Cerebellar nuclear complex (tissue), 1 donor: ENCODE data around the gene HDGF.
A peak's percentile ranks its signal among the peaks of the same experiment; 100 is the strongest.

Experiments
- DNase-seq, 2 experiments: peaks; one replicate each; lab custom pipeline; 2025; lab: John Stamatoyannopoulos, UW

The HDGF gene

DNA sequence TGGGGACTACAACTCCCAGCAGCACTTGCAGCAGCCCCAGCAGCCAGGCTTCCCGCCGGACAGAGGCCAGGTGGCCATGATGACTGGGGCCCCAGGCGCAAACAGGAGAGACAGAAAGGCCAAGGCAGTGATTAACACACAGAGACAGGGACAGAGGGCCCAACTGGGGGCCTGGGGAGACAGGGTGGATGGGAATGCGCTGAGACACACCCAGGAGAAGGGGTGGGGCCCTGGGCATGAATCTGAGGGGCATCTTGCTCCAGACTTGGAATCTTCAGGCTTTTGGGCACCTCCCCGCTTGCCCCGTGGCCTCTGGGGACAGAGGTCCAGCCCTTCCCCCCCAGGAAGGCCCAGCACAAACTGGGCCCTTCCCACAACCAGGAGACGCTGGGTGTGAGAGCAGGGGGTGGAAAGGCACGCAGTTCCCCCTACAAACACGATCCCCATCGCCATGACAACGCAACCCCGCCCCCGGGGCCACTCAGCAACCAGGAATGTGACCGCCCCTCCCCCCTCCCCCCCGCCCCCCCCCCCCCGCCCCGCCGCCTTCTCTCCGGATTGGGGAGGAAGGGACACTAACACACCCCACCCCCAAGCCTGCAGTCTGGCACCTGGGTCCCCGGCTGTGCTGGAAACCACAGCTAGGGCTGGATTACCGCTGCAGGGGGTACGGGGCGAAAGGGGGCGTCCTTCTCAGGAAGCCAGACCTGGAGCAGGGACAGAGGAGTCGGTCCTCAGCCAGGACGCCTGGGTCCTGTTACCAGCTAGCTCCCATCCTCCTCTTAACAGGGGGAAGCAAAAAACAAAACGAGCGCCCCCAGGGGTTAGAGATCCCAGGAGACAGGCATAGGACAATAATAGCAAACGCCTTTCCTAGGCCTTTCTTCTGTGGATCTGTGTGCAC lies 4.5 kb downstream of the HDGF start:
- peak in 1 of 2 experiments; percentile 46 for DNase-seq

DNA sequence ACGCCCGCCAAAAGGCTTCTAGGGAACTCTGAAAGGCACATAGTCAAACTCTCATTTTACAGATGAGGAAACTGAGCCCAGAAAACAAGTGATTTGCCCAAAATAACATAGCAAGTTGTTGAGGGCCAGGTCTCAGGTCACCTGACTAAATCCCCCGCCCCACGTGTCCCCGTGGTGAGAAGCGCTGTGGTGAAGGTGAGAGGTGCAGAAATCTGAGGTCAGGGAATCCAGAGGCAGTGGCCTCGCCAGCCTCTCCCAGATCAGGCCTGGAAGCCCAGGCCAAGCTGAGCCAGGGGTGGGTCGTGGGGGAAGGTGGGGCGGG lies 5.1 kb downstream of the HDGF start:
- DNase-seq, result no peak

DNA sequence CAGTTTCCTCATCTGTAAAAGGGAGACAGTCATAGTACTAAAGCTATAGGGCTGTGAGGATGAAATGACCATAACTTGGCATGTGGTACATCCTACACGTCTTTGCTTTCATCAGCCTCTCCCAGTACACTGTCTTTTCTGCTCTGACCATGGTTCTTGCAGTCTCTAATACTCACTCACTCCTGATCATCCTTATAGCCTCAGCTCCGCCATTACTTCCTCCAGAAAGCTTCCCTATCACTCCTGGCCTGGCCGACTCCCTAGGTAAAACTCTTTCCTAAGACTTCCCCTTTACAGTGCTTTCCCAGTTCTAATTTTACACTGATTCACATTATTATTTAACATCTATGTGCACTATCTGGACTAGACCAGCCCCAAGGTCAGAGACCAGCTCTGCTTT lies 5.6 kb downstream of the HDGF start:
- no peak for DNase-seq

DNA sequence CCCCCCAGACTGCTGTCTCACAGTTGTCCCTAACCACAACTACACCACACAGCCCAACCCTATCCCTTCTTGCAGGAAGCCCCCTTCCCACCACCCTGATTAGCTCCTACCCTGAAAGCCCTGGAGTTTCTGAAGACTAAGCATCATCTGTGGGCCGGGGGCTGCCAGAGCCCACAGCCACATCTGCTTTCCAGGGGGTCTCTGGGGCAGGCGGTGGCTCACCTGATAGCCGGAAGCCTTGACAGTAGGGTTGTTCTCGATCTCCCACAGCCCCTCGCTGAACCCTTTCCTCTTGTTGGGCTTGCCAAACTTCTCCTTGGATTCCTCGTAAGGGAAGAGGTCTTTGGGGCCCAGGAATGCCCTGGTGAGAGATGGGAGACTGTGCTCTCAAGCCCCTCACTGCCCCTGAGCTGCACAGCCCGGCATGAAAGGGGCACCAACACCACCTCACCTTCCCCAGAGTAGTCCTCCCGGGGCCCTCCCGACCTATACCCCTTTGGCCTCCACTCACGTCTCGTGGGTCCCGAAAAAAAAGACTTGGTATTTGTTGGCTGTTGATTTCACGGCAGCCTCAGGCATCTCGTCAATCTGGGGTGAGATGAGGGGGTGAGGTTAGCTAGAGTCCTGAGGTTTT lies 6.6 kb downstream of the HDGF start:
- no peak for DNase-seq

DNA sequence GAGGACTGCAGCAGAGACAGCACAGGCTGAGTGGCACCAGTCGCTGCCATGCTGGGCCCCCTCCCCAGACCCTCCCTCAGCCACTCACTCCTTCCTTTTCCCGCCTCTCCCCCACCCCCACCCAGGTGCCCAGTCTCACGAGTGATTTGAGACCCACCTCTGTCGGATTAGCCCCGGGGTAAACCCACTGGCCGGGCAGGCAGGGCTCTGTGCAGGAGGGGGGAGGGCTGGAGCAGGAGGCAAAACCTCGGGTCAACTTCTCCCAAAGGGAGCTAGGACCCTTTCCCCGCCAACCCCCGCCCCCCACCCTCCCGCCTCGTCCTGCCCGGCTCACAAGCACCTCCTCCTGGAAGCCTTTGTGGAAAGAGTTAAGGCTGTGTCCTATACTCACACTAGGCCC lies 7.1 kb downstream of the HDGF start:
- no peak for DNase-seq

DNA sequence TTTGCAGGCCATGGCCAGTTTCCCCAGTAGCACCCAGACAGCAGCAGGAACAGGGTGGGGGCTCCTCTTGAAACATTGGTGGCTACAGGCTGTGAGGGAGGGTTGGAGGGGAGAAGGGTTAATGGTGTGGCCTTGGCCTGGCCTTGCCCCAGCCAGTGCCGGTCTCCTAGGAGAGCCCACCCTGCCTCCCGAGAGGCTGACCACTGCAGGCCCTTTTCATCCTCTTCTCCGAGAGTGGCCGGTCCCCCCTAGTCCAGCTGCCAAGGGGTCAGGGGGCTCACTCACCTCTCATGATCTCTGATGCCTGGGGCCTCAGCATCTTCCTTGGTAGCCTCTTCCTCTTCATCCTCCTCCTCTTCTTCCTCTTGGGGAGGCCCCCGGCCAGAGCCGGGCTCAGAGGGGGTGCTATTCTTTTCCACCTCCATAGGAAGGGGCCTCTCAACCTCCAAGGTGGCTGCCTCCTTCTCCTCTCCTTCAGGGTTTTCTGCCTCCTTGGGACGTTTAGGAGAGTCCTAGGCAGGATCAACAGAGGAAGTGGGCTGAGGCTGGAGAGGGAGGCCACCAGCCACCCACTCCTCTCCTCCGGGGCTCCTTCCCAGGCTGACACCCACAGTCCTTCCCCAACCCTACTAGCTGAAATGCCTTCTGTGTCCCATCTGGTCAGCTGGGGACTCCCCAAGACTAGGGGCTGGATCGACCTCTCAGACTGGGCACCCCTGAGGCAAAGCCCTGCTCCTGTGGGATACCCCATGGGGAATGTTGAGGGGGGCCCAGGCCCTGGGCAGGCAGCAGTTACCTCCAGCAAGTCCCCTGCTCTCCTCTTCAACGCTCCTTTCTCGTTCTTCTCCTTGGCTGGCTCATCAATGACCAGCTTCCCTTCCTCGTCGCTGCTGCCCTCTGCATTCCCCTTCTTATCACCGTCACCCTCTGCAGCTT lies 7.8 kb downstream of the HDGF start:
- no peak for DNase-seq

DNA sequence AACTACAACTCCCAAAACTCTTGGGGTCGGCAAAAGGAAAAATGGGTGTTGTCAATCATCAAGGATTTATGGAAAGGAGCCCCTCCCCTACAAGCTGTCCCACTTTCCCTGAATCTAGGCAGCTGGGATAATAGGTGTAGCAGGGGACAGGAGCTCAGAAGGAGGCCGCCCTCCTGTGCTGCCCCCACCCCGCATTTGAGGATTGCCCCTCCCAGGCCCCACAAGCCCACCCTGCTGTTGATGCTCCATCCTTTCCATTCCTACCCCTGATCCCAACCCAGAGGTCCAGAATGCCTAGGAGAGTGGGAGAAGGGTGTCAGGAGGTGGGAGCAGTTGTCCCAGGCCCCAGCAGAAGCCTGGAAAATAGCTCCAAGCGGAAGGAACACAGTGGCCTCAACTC lies 8.7 kb downstream of the HDGF start:
- DNase-seq, result no peak

DNA sequence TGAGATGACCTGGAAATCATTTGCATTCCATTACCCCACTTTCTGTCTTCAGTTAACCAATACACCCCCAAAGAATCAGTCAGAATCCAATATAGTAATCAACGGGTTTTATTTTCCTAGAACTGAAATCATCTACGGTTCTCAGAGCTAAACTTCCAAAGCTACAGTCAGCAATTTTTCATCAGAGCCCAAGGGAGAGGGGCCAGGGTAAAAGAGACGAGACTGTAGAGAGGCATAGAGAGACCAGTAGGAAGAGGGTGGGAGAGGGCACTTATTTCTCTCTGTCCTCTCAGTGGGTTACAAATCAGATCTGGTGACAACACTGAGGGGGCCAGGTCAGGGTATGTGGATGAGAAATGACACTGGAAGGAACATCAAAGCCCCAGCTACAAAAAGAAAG lies 9.5 kb downstream of the HDGF start:
- DNase-seq, result no peak

DNA sequence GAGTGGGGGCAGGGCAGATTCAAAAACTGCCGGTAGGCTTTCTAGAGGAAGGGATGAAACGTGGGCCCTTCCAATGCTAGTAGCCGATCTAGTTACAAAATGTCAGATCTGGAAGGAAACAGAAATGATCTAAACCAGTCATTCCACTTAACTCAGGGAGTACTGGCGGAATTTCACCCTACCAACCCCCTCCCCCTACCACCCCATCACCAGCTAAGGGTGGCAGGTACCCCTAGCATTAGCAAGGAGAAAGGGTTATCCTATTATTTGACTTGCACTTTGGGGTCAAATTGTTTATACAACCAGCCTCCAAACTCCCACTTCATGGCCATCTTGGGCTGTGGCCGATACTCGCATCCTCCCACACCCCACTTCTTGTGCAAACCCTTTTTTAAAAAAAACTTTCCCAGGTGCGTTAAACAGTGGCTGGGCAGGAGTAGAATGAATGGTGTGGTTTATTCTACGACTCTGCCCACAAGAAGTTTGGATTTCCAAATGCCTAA lies 9.9 kb downstream of the HDGF start:
- DNase-seq, result no peak

DNA sequence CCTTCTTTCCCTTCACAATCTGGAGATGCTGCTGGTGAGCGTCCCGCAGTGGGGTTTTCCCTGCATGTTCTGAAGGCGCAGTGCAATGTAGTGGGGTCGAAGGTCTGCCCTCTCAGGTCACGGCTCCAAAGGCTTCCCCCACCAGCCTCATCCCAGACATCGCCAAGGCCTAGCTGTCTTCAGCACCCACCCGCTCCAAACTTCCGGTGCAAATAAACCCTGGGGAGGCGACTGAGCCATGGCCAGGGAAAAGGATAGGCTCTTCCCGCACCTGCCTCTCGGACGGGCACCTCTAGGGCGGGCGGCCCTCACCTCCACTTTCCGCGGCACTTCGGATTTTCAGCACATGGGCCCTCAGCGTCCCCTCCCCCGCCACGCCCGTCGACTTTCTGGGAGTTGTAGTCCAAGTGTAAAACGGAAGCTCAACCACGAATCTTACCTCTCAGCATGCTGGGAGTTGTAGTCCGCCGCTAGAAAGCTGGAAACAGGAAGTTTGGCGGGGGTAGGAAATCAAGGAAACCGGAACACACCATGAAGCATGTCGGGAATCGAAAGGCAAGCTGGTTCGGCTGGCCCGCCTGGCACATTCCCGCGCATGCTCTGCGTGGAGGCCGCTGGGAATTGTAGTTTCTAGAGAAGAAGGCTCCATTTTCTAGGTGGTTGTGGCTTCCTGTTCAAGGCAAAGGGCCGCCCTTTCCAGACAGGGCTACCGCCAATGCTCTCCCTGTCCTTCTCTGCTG lies 10.6 kb downstream of the HDGF start, which contains the start of gene MRPL24:
MRPL24 (minus strand) TSS at position 348 of the 740 bp plus-strand sequence. CDS start 2,384 bp downstream, outside the sequence.
- DNase-seq, result peak; percentile 93 to 95

DNA sequence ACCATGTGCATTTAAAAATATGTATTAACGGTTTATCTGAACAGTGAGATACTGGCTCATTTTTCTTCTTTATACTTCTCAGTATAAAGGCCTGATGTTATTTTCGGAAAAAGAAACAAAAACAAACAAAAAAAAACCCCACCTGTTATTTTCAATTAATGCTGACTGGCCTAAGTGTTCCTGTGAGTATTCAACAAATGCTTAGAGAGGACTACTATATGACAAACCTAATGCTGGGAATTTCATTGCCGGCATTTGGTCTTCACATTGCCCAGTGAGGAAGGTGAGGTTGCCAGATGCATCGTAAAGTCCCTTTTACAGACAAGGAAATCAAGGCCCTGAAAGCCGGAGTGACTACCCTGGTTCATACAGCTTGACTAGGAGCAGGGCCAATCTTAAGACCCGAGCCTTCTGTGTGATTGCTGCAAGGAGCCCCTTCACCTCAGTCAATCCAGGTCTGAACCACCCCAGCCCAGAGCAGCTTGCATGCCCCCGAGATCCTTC lies 11.2 kb downstream of the HDGF start:
- DNase-seq, result no peak

DNA sequence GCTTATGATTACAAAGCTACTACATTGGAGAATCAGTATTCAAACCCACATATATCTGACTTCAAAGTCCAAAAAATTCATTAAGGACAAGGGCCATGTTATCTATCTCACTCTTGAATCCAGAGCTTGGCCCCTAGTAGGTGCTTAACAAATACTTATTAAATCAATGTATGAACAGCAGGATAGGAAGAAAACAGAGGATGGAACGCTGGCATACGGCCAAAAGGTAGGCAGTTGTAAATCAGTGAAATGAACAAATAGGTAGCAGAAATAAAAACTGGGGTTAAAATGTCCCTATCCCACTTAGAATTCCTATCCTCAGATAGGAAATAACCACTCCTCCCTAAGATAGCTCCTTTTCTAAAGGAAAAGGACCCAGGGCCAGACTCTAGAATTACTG lies 12.6 kb downstream of the HDGF start:
- DNase-seq, result no peak

DNA sequence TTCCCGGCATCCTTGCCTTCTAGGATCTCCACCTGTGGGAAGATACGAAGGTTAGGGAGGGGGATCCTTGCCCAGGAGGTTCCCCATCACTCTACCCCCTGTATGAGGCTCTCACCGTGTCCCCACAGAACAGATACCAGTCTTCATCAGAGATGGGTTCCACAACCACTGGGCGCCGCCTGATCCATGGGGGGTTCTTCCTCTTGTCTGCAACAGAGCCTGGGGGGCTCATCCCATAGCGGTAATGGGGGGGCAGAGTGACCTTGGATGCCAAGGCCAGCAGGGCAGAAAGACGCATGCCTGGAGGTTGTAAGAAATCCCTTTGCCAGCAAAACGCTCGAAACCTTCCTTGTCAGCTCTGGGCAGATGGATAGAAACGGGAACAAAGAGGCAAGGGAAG lies 13.1 kb downstream of the HDGF start:
- no peak for DNase-seq

DNA sequence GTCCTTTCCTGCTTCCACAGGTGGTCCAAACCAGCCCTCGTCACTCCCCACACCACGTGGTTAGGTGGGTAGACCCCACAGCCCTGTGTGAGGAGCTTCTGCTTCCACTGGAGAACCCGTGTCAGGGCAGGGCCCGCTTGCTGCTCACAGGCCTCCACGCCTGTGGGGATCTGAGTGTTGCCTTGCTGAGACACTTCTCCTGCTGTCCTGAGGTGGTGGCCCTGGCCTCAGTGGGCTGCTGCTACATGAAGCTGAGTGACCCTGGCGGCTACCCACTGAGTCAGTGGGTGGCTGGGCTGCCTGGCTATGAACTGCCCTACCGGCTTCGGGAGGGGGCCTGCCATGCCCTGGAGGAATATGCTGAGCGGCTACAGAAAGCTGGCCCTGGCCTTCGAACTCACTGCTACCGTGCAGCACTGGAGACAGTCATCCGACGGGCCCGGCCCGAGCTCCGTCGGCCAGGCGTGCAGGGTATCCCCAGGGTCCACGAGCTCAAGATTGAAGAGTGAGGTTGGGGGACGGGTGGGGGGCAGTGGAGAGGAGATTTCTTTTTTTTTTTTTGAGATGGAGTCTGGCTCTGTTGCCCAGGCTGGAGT lies 17.4 kb downstream of the HDGF start:
- no peak for DNase-seq

DNA sequence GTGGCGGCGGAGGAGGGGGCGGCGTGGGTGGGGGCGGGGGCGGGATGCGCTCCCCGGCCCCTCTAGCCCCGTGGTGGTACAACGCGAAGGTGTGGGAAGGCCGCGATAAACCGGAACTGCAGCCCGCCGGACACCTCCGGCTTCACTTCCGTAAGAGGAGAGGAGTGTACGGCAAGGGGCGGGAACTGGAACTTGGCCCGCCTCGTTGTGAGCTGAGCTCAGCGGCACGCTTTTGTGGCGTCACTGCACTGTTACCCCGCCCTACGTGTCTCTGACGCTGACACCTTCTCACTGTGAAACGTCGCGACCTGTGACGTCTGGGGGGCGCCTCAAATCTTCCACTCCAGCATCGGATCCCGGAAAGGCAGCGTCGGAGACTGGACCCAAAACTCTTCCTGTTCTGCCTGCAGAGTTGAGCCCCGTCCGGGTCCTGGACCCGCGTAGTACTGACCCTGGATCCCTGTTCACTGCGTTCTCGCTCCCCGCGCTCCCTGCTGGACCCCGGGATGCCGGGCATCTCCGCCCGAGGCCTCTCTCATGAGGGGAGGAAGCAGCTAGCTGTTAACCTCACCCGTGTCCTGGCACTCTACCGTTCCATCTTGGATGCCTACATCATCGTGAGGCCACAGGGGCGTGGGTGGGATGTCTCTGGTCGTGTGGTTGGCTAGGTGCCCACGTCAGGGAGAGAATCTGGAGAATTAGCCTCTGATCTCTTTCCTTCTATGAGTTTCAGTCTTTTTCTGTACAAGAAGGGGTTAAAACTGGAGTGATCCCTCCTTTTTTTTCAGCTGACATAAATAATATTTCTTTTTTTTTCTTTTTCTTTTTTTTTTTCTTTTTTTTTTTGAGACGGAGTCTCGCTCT lies 22.6 kb downstream of the HDGF start, which contains the start of gene ISG20L2:
ISG20L2 (minus strand) TSS at position 168 of the 864 bp plus-strand sequence. CDS start 1,114 bp downstream, outside the sequence.
- DNase-seq, result peak; percentile 82 to 89

DNA sequence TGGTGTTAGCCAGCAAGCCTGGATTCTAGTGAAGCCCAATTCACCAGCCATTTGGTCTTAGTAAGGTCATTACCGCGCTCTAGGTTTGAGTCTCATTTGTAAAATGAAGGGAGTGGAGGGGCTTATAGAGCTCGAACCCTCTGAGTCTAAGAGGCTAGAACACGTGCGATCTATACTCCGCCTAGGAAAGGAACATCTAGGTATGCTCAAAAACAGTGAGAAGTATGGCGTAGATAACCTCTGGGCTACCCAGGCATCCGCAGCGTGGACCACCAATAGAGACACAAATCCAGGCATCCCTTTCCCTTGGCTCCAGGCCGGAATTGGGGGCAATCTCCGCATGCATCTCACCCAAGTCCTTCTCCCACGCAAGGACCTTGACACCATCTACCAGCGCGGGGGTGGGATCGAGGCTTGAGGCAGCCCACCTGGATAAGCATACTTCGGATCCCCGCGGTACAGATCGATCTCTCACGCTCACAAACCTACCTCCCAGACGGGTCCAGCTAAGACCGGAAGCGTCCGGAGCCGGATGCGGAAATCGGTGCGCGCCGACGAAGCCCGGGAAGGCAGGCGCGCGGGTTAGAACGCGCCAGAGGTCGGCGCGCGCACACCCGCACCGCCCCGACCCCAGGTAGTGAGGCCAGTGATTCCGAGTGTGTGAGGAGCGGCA lies 23.4 kb downstream of the HDGF start, which contains the start of gene METTL25B:
METTL25B (plus strand) TSS at position 544 of the 673 bp plus-strand sequence. CDS start 636 bp downstream, outside the sequence.
- DNase-seq, result peak in 1 of 2 experiments; percentile 77

DNA sequence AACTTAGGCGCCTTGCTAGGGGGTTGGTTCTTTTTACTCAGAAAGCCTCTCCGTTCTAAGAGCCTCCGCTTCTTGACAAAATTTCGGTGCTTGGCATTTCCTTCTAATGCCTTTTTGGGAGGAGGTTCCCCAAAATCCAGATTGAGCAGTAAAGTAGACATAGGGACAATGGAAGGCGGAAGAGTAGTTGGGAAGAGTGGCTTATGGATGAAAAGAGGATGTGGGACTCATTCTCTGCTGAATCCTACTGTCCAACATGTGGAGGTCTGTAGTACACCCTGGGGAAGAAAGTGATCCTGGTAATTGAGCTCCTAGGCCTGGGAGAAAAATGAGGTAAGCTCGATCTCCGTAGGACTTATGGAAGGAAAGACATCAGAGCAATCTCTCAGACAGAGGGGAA lies 24.0 kb downstream of the HDGF start:
- DNase-seq, result no peak

DNA sequence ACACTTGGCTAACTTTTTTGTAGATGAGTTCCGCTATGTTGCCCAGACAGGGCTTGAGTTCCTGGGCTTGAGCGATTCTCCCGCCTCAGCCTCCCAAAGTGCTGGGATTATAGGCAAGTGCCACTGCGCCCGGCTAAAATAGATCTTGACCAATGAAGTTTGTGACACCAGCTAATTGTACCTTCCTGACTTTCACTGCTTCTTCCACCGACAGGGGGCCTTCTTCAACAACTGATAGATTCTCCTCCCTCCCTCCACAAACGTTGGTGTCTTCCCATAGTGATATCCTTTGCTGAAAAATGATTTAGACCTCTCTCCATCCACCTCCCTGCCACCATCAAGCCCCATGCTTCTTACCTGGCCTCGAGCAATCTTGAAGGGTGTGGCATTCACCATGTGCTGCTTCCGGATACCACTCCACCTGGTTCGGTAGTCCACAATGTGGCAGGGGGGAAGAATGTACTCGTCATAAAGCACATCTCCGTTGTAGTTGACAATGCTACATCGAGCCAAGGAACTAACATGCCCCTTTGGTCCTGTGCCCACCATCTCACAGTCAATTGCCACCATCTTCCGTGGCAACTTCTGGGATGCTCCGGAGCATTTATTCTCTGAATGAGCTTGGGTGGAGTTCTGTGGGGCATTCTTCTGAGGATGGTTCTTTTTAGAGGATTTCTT lies 24.8 kb downstream of the HDGF start:
- no peak for DNase-seq
